Jurkat, Clone E6-1 (cell line): ENCODE data around the gene KCNMB4.

Source experiments
- DNase-seq: peaks from one replicate; pipeline ENCODE4 v3.0.0-alpha.2; 2011; ENCODE audit warnings: low read depth, low spot score
- H3K4me3 ChIP-seq: 2 replicates; pipeline ENCODE4 v1.5.1; 2011; ENCODE audit warnings: mild to moderate bottlenecking, low read length, control low read depth, moderate library complexity

KCNMB4 gene

DNA sequence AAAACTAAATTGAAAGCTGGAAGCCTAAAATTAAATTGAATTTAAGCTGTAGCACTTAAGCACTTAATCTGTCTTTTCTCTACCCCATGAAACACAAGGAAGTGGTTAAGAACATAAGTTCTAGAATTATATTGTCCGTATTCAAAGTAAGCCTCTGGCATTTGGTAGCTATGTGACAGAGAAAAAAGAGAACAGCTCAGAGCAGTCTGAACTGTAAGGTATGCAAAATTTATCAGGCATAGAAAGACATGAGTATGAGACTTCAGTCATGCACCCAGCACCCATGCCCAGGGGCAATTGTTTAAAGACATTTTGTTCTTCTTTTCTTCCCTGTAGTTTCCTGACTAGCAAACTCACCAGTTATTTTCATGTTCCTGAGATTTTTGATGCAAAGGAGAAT is 116.7 kb downstream of the KCNMB4 start:
- DNase-seq, result no peak
- no peak overlapping the region for H3K4me3 ChIP-seq
